GM12878 (cell line): ENCODE measurements around the gene NEUROG2. TPM values are rescaled to one million over a fixed set of nuclear protein-coding genes. Genes with fewer than 3 reads are reported as not detected.

Experiments used
- ATAC-seq: fragments of 200-7000 bp; cut with Tn5 transposase; 3 replicates; pipeline ENCODE4 v1.9.1; 2020; ENCODE audit warnings: mild to moderate bottlenecking, moderate library complexity
- BruUV-seq: library from RNA; stranded (reverse); fragments of 400-500 nt; replicated peaks from 2 replicates; lab custom pipeline; 2021; lab: Mats Ljungman, UMichigan
- CTCF ChIA-PET: fragments of 300-600 bp; sonication (Branson Sonifier 250); formaldehyde crosslinking; extraction: SDS; loops from one replicate; lab custom pipeline; 2021; ENCODE audit warnings: inconsistent platforms; lab: Yijun Ruan, JAX
- POLR2A ChIA-PET: fragments of 350-600 bp; formaldehyde crosslinking; extraction: SDS; loops from one replicate; lab custom pipeline; 2021; ENCODE audit warnings: inconsistent platforms; lab: Charles Lee
- RAD21 ChIA-PET: fragments of 300-600 bp; sonication (Branson Sonifier 250); formaldehyde crosslinking; loops from one replicate; lab custom pipeline; 2023; ENCODE audit warnings: antibody characterized with exemption; ENCODE audit not compliant: unreplicated experiment; lab: Charles Lee
- SMC1A ChIA-PET: fragments of 300-600 bp; sonication (Branson Sonifier 250); formaldehyde crosslinking; loops from one replicate; lab custom pipeline; 2023; ENCODE audit not compliant: unreplicated experiment, uncharacterized antibody; lab: Charles Lee
- DNase-seq: peaks from one replicate; pipeline ENCODE4 v3.0.0-alpha.2; 2011; ENCODE audit warnings: low read depth, low spot score
- FAIRE-seq: peaks from 3 replicates; lab custom pipeline; 2011; peaks lifted over from hg19 to GRCh38; lab: Jason Lieb, UNC
- H2AFZ ChIP-seq: 2 replicates; pipeline ENCODE4 v1.6.0; 2011; ENCODE audit warnings: low read depth, low read length, control low read depth; ENCODE audit not compliant: control insufficient read depth
- H3K27ac ChIP-seq: 2 replicates; pipeline ENCODE4 v1.5.1; 2011; ENCODE audit warnings: control low read depth; ENCODE audit not compliant: control insufficient read depth, insufficient read depth
- H3K27me3 ChIP-seq, 2 experiments: replicated peaks in 1 of 2; 2 replicates each; pipeline versions ENCODE4 v1.6.0 to v1.6.1; 2011; ENCODE audit warnings: low read length in 1 of 2; ENCODE audit not compliant: control insufficient read depth in 2 of 2, insufficient read depth in 2 of 2
- H3K36me3 ChIP-seq, 2 experiments: 2 replicates each; pipeline ENCODE4 v1.5.1; 2011; ENCODE audit warnings: low read length in 1 of 2; ENCODE audit not compliant: control insufficient read depth in 2 of 2, insufficient read depth in 2 of 2
- H3K4me1 ChIP-seq: 2 replicates; pipeline ENCODE4 v1.6.1; 2011; ENCODE audit warnings: mild to moderate bottlenecking, low read length, moderate library complexity, mixed read lengths; ENCODE audit not compliant: control insufficient read depth, insufficient read depth
- H3K4me2 ChIP-seq: 2 replicates; pipeline ENCODE4 v1.6.0; 2011; ENCODE audit warnings: control low read depth; ENCODE audit not compliant: control insufficient read depth, insufficient read depth
- H3K4me3 ChIP-seq: fragments of 200-600 bp; sonication (generic); 2 replicates; pipeline ENCODE4 v1.5.1; 2016
- H3K79me2 ChIP-seq: 2 replicates; pipeline ENCODE4 v1.6.0; 2011; ENCODE audit warnings: low read length; ENCODE audit not compliant: control insufficient read depth, insufficient read depth
- H3K9ac ChIP-seq: 2 replicates; pipeline ENCODE4 v1.8.0; 2011; ENCODE audit warnings: low read length, control low read depth, mixed read lengths; ENCODE audit not compliant: control insufficient read depth, insufficient read depth
- H3K9me3 ChIP-seq: replicated peaks from 3 replicates; pipeline ENCODE4 v1.5.1; 2011; ENCODE audit warnings: mild to moderate bottlenecking, low read length; ENCODE audit not compliant: control insufficient read depth, insufficient read depth
- H4K20me1 ChIP-seq: 2 replicates; pipeline ENCODE4 v1.6.0; 2011; ENCODE audit not compliant: control insufficient read depth, insufficient read depth
- YY1 ChIP-seq: IDR thresholded peaks from 2 replicates; pipeline ENCODE4 v1.6.1; 2011; ENCODE audit warnings: low read depth, mild to moderate bottlenecking, low read length
- WGBS: methylation state at CpG from one replicate; pipeline ENCODE4 v1.1.6; 2016; ENCODE audit warnings: low lambda C conversion rate; ENCODE audit not compliant: insufficient replicate concordance, insufficient coverage; ENCODE audit errors: missing lambda C conversion rate; 5-methylcytosine and 5-hydroxymethylcytosine counted together
- in situ Hi-C: fragments of 300-500 bp; cut with MboI; formaldehyde crosslinking; loops from 9 replicates; pipeline ENCODE4 v1.14.3; 2018; ENCODE audit warnings: mixed read lengths
- intact Hi-C: fragments of 100-400 bp; cut with micrococcal nuclease; formaldehyde crosslinking; loops from one replicate; pipeline ENCODE4 v1.14.2; 2022; ENCODE audit not compliant: unreplicated experiment
- polyA plus RNA-seq, 11 experiments: library from polyadenylated mRNA; depleted of rRNA in 4 of 11; unstranded in 6 of 11; stranded (reverse) in 5 of 11; fragments of >200 nt; fragmentation: Nextera tagmentation in 4 of 11; fragmentation: Illumina TruSeq in 1 of 11; extraction: Ambion mirVana in 4 of 11; extraction: Trizol in 1 of 11; gene quantifications; 1 replicate in 1 of 11; 2 replicates in 10 of 11; pipeline versions ENCODE4 v1.2.1 to v1.2.3, GENCODE V29; 2011 to 2016; ENCODE audit warnings: inconsistent platforms in 2 of 11, missing spikeins in 2 of 11, low read depth in 1 of 11
- total RNA-seq, 4 experiments: library from RNA; depleted of rRNA in 3 of 4; stranded (reverse); fragments of >200 nt in 3 of 4; fragmentation: Illumina TruSeq in 1 of 4; extraction: Trizol in 1 of 4; gene quantifications; 2 replicates each; pipeline versions ENCODE4 v1.2.1 to v1.2.3, GENCODE V29; 2013 to 2021
- TF ChIP-seq, protein P1 (sequence below): IDR thresholded peaks from 2 replicates; pipeline ENCODE4 v1.6.1; 2012; ENCODE audit warnings: low read depth, low read length, improper control_type of control experiment

Gene NEUROG2
- total and polyA plus RNA-seq, 10 of the 15 experiments (the other 5 are each of a cell fraction or from before 2014, with no cell fraction given), result 0.53 to 3.3 (median 1.1) TPM

DNA sequence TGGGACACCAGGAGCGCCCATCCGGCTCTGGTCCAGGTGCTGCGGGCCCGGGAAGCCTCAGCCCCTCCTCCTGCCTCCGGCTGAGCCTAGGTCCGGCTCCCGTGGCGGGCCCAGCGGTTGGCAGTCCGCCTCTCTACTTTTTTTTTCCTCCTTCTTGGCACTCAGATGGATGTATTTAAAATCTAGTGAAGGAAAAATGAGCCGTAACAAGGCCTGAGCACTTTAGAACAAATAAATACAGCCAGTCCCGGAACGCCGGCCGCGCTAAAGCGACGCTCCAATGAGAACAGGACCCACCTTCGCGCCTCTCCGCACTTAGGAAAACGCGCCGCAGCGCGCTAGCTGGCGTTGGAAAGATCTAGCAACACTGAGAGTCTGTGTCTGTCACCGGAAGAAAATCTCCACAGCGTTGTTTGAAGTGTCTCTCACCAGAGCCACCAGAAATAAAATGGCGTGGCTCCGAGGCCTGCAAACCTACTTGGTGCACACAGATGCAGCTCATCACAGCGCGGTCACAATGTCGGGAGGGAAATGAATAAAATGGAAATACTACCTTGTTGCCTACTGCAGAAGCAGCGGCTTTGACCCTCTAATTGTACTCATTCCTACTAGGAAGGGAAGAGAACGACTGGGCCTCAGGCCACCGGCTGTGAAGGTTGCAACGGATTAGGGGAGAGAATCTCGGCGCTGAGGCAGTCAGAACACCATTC is 4.7 kb downstream of the NEUROG2 start:
- Histone ChIP-seq H3K27ac (no peak overlapping the region), H2AFZ (no peak overlapping the region), H3K79me2 (no peaks in the 10 kb centered on the region), H3K4me3 (no peak overlapping the region), H3K36me3 (no peaks in the 10 kb centered on the region), H3K9me3 (no peaks in the 10 kb centered on the region; the same call in 2 of the 3 replicates), H4K20me1 (no peaks in the 10 kb centered on the region), H3K4me2 (peak overlapping the region; percentile 7; the same call in 1 of the 2 replicates), H3K9ac (no peak overlapping the region), H3K4me1 (no peaks in the 10 kb centered on the region), H3K27me3 (peaks cover 15 to 16% of the 10 kb centered on the region in 2 experiments)
- in situ Hi-C loops (no loop called here), intact Hi-C loops (no loop called here)
- ATAC-seq (no peak), FAIRE-seq (no peak), DNase-seq (no peak)
- BruUV-seq, result no TSS peak
- RAD21 ChIA-PET, result interaction anchor here (2.2 kb wide), 1 partner anchor 12 kb away, joined by 18 read pairs; no protein-coding TSS in a partner anchor
- 68% methylated on average over 40 of the region's 40 CpGs for WGBS
- TF ChIP-seq, protein P1, sequence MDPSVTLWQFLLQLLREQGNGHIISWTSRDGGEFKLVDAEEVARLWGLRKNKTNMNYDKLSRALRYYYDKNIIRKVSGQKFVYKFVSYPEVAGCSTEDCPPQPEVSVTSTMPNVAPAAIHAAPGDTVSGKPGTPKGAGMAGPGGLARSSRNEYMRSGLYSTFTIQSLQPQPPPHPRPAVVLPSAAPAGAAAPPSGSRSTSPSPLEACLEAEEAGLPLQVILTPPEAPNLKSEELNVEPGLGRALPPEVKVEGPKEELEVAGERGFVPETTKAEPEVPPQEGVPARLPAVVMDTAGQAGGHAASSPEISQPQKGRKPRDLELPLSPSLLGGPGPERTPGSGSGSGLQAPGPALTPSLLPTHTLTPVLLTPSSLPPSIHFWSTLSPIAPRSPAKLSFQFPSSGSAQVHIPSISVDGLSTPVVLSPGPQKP, result no peak
- 0 out of 2 replicates have a peak, but pooled peaks have one; percentile 23 for TF ChIP-seq YY1
- CTCF ChIA-PET, result interaction anchor here (0.8 to 2.2 kb wide), 5 partner anchors 11 to 279 kb away, joined by 3 to 16 read pairs (median 5); no protein-coding TSS in a partner anchor
- SMC1A ChIA-PET, result interaction anchor here (0.9 to 1.8 kb wide), 2 partner anchors 131 to 413 kb away, joined by 3 to 4 read pairs; no protein-coding TSS in a partner anchor
- POLR2A ChIA-PET, result interaction anchor here (0.6 kb wide), 1 partner anchor 64 kb away, joined by 3 read pairs; no protein-coding TSS in a partner anchor
